HG02840 (cell line): ENCODE data around the gene SNED1.

Source experiments
- ATAC-seq: cut with Tn5 transposase; IDR thresholded peaks from one replicate; pipeline ENCODE4 v1.9.1; 2021; ENCODE audit warnings: mild to moderate bottlenecking, moderate library complexity, moderate number of reproducible peaks; ENCODE audit not compliant: unreplicated experiment, low FRiP score

SNED1 gene

GRCh38 chr2:241136661-241137260 lies 138.3 kb downstream of the SNED1 start:
- no peak for ATAC-seq

GRCh38 chr2:241137276-241138190 lies 139.1 kb downstream of the SNED1 start:
- ATAC-seq: no peak

- ATAC-seq: no peak
Observed at GRCh38 chr2:241138471-241138870, 140.1 kb downstream of the SNED1 start.

GRCh38 chr2:241139531-241140444 lies 141.4 kb downstream of the SNED1 start:
- no peak for ATAC-seq

- no peak for ATAC-seq
Observed at GRCh38 chr2:241140445-241140840, 142.0 kb downstream of the SNED1 start.

- no peak for ATAC-seq
Observed at GRCh38 chr2:241141214-241141770, 142.9 kb downstream of the SNED1 start.

- no peak for ATAC-seq
Observed at GRCh38 chr2:241142063-241142462, 143.6 kb downstream of the SNED1 start.

- no peak for ATAC-seq
Observed at GRCh38 chr2:241142593-241142992, 144.2 kb downstream of the SNED1 start.
